GM21423 (cell line): ENCODE results near the gene COL18A1.

Experiments
- ATAC-seq: cut with Tn5 transposase; IDR thresholded peaks from one replicate; pipeline ENCODE4 v1.9.1; 2021; ENCODE audit warnings: mild to moderate bottlenecking, moderate library complexity; ENCODE audit not compliant: unreplicated experiment

Gene COL18A1

DNA sequence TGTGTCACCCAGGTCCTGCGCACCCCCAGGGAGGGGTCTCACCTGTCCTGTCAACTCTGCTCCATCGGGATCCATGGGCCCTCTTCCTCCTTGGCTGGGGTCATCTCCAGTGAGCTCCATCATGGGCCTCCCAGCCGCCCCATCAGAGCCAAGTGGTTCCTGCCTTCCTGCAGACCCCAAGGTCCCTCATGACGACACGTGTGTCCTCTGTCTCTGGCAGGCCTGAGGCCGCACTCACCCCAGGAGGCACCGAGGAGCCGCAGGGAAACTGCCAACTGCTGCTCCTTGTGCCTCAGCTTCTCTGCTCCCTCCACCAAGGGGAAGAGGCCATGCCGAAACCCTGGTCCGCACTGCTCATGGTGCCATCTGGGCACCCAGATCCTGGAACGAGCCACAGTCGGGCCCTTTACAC lies 46.8 kb downstream of the COL18A1 start:
- ATAC-seq: no peak

- no peak for ATAC-seq
Measured at GRCh38 chr21:45452696-45453307, 47.8 kb downstream of the COL18A1 start.

DNA sequence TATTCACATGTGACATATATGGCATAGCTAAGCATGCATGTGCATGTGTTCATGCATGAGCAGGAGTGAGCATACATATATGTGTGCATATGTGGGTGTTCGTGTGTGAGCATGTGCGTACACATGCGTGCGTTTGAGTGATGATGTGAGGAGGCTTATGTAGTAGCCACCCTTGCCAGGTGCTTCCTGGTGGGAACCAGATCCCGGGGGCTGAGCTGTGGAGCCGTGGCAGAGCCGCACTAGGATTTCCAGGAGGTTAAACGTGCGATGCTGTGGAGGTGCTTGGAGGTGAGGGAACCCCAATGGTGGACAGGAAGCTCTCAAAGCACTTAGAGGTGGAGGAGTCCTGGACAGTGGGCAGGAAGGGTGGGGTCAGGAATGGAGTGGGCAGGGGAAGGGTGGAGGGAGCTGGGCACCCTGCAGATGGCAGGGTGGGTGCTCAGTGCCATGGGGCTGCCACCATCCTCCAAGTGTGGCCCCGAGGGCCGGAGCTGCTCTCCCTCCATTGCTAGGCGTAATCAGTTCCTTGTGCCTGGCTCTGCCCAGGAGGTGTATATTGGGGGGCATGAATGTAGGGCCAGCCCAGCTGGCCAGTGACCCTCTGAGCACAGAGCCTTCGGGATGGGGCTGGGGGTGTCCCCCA lies 48.5 kb downstream of the COL18A1 start:
- ATAC-seq: no peak

- ATAC-seq: no peak
Measured at GRCh38 chr21:45454060-45454925, 49.3 kb downstream of the COL18A1 start.

GRCh38 chr21:45454926-45455673 lies 50.1 kb downstream of the COL18A1 start:
- ATAC-seq: no peak

DNA sequence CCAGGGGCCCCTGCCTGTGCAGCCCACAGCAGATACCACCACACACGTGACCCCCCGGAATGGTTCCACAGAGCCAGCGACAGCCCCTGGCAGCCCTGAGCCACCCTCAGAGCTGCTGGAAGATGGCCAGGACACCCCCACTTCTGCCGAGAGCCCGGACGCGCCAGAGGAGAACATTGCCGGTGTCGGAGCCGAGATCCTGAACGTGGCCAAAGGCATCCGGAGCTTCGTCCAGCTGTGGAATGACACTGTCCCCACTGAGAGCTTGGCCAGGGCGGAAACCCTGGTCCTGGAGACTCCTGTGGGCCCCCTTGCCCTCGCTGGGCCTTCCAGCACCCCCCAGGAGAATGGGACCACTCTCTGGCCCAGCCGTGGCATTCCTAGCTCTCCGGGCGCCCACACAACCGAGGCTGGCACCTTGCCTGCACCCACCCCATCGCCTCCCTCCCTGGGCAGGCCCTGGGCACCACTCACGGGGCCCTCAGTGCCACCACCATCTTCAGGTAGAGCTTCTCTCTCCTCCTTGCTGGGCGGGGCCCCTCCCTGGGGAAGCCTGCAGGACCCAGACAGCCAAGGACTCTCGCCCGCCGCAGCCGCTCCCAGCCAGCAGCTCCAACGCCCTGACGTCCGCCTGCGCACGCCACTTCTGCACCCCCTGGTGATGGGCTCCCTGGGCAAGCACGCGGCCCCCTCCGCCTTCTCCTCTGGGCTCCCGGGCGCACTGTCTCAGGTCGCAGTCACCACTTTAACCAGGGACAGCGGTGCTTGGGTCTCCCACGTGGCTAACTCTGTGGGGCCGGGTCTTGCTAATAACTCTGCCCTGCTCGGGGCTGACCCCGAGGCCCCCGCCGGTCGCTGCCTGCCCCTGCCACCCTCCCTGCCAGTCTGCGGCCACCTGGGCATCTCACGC lies 51.0 kb downstream of the COL18A1 start:
- ATAC-seq: no peak

DNA sequence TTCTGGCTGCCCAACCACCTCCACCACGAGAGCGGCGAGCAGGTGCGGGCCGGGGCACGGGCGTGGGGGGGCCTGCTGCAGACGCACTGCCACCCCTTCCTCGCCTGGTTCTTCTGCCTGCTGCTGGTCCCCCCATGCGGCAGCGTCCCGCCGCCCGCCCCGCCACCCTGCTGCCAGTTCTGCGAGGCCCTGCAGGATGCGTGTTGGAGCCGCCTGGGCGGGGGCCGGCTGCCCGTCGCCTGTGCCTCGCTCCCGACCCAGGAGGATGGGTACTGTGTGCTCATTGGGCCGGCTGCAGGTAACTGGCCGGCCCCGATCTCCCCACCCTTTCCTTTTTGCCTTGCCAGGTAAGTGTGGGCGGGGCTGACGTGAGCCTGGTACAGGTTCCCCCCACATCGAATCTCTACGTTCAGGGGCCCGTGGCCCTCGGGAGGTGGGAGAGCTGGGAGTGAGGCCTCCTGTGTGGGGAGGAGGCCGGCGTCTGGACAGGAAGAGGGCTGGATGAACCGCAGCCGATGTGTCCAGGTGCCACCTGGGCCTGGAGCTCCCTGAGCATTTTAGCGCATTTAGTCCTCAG lies 51.7 kb downstream of the COL18A1 start:
- no peak for ATAC-seq

DNA sequence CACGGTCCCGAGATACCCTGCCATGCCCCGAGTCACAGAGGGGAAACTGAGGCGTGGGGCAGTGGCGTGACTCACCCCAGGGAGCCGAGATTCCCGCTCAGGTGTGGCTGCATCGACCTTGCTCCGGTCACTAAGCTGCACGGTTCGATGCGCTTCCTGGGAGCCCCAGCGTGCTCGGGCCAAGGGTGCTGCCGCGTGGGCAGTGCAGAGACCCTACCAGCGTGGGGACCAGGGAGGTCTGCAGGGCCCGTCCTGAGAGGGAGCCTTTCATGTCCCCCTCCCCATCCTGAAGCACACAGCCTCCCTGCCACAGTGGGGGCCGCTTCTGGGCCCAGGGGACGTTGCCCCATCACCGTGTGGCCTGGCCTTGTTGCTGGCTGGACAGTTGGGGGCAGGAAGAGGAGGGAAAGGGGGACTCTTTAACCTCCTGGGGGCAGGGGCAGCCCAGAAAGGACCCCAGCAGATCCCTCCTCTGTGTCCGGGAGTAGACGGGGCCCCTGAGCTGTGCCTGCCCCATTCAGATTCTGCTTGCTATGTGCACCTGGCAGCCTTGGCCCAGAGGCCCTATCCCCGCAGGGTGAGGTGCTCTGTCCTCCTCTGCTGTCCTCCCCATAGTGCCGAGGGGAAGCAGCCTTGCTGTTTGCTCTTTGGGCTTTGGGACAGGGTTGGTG lies 52.3 kb downstream of the COL18A1 start:
- no peak for ATAC-seq

- no peak for ATAC-seq
Measured at GRCh38 chr21:45457832-45458172, 52.8 kb downstream of the COL18A1 start.

DNA sequence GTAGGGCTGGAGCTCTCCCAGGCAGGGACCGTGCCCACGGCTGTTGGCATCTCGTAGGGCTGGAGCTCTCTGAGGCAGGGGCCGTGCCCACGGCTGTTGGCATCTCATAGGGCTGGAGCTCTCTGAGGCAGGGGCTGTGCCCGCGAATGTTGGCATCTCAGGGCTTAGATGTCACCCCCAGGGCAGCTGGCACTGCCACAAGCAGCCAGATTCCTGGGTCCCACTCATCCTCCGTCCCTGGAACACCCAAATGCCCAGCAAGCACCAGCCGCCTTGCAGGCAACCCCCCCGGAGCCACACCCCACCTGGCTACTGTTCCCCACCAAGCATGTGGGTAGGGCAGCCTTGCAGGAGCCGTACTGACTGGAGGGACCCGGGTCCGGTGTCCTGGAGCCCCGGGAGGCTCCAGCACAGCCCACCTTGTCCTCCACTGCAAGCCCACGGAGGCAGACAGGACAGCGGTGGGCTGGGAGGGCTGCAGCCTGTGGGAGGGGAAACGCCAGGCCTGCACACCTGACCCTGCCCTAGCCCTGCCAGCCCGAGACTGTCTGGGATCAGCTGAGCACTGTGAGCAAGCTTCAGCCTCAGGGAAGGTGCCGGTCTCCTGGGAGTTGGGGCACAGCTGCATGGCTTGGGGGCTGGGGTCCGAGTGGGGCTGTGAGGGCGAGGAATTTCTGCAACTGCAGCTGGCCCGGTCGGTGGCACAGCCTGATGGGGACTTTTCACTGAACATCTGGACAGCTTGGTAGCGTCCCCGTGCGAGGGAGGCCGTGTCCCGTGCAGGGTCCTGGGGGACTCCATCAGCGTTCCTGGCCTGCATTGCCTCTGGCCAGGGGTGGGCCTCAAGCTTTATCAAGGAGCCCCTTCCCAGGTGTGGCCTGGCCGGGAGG lies 53.6 kb downstream of the COL18A1 start:
- no peak for ATAC-seq

GRCh38 chr21:45459171-45460010 lies 54.4 kb downstream of the COL18A1 start:
- no peak for ATAC-seq

DNA sequence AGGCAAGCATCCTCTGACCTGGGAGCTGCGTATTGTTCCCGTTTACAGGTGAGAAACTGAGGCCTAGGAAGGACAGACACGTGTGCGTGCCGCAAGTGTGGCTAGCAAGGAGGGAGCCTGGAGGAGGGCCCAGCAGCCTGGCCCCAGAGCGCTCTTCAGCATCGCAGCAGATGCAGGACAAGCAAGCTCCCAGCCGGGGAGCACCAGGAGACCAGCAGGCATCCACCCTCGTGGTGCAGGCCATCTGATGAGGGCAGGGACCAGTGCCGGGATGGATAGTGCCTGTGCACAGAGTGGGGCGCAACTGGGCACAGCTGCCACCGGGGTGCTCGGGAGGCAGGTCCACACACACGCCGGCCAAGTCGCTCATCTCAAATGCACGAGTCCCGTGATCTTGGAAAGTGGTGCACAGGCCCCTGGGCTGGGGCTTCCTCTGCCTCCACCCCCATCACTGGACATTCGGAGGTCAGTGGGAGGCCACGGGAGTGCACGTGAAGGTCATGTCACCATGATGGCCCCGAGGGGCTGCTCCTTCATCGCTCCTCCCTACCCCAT lies 55.1 kb downstream of the COL18A1 start:
- no peak for ATAC-seq

DNA sequence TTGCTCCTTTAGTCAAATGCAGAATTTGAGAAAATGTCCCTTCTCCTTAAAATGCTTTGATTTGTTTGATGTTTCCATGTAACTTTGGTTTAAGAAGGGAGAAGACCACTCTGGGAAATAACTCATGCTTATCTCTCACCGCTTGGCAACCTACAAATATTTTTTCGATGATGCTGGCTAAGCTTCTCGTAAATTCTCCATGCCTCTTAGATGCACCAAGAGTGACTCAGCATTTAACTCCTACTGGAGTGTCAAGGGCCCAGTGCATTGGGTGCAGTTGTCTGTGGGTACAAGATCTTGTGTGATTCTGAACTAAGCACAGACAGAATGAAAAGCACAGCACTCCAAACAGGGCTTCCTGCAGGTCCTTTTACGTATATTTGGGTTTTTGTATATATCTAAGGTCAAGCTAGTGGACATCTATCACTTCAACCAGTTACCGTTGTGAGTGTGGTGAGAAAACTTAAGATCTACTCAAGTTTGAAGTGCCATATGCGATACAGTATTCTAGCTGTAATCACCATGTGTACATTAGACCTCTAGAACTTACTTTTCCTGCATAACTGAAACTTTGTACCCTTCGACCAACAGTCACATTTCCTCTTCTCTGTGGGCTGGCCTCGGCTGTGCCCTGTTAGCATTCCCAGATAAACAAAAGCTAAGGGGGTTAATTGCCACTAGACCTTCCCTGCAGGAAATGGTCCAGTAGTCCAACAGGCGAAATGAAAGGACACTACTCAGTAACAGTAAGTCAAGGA lies 55.8 kb downstream of the COL18A1 start:
- ATAC-seq: no peak

- no peak for ATAC-seq
Measured at GRCh38 chr21:45461369-45461750, 56.4 kb downstream of the COL18A1 start.

DNA sequence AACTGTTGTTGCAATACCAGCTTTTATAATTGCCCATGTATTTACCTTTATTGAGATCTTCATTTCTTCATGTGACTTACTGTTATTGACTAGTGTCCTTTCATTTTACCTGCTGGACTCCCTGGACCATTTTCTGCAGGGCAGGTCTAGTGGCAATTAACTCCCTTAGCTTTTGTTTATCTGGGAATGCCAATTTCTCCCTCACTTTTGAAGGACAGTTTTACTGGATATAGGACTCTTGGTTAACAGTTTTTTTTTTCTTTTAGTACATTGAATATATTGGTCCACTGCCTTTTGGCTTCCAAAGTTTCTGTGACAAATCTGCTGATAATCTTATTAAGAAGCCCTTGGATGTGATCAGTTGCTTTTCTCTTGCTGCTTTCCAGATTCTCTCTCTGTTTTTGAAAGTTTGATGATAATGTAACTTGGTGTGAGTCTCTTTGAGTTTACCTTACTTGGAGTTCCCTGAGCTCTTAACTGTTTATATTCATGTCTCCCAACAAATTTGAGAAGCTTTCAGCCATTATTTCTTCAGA lies 56.9 kb downstream of the COL18A1 start:
- no peak for ATAC-seq

DNA sequence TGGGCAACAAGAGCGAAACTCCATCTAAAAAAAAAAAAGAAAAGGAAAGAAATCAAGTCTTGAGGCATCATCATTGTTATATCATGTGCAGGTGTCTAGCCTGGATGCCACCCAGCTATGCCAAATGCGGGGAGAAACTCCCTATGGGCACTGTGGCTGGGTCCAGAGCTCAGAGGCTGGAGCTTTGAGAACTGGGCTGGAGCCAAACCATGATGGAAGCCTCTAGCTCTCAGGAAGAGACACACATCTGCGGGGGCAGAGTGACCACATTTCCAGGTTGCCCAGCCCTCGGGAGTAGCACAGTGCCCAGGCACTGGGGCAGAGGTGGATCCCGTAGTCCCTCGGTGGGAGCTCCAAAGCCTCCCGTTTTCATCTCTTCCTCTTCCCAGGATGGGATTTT lies 58.9 kb downstream of the COL18A1 start:
- no peak for ATAC-seq
